AG04450 (cell line): ENCODE results near the gene SLC18A2. TPM values are rescaled to one million over a fixed set of nuclear protein-coding genes. Genes with fewer than 3 reads are reported as not detected.

Experiments
- CTCF ChIA-PET: fragments of 300-600, 350-600 bp; formaldehyde crosslinking; extraction: SDS; loops from one replicate; lab custom pipeline; 2022; ENCODE audit warnings: antibody characterized with exemption, inconsistent platforms; lab: Charles Lee
- POLR2A ChIA-PET: fragments of 350-600 bp; formaldehyde crosslinking; extraction: SDS; loops from one replicate; lab custom pipeline; 2021; ENCODE audit warnings: antibody characterized with exemption, inconsistent platforms; lab: Yijun Ruan, JAX
- DNase-seq: peaks from one replicate; pipeline ENCODE4 v3.0.0-alpha.2; 2011; ENCODE audit warnings: low read depth, low spot score
- H3K27ac ChIP-seq: one replicate; pipeline ENCODE4 v1.5.1; 2012; ENCODE audit warnings: low read depth, low read length, control low read depth
- H3K27me3 ChIP-seq: one replicate; pipeline ENCODE4 v1.6.0; 2012; ENCODE audit warnings: low read length; ENCODE audit not compliant: control insufficient read depth, insufficient read depth
- H3K4me3 ChIP-seq: 2 replicates; pipeline ENCODE4 v1.5.1; 2011; ENCODE audit warnings: mild to moderate bottlenecking, low read depth, low read length, control low read depth
- H3K9me3 ChIP-seq: 2 replicates; pipeline ENCODE4 v1.5.1; 2012; ENCODE audit warnings: low read length; ENCODE audit not compliant: control insufficient read depth, insufficient read depth
- CTCF ChIP-seq: IDR thresholded peaks from 2 replicates; pipeline ENCODE4 v1.5.1; 2011; ENCODE audit warnings: low read depth, low read length, control low read depth, inconsistent platforms
- polyA plus RNA-seq: library from polyadenylated mRNA; depleted of rRNA; stranded (reverse); fragments of >200 nt; gene quantifications from 2 replicates; pipeline ENCODE4 v1.2.3, GENCODE V29; 2011

SLC18A2 gene
- polyA plus RNA-seq, 1 experiment = 0.01 TPM

DNA sequence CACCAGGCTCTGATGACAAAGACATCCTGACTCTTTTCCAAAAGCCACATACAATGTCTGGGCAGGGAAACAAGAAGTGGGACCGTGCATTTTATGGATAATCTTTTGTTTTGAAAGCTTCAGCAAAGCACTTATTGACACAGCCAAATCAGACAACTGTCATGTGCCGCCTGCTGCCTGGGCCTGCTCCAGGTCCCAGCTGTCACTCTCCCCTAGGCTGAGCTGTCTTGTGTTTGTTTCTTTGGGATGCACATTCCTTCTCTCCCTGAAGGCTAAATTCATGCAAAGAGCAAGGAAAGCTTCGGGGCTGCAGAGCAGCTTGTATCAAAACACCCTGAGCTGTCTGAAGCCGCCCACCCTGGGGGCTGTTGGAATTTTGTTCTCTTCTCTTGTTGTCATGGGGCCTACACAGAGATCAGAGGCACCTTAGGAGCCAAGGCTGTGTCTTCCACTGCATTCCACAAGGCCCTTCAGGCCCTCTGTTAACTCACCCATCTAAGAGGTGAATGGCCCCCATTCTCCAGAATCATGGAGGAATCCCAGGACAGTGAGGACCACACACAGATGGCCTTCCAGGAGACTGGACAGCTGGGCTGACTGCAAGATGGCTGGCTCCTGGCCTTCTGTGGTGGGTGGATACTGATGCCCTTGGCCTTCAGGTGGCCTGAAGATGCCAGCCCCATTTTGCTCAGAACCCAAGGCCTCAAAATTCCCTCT lies 17.8 kb upstream of the SLC18A2 start:
- Histone ChIP-seq H3K4me3 (no peak overlapping the region), H3K27me3 (no peaks in the 10 kb centered on the region), H3K9me3 (no peaks in the 10 kb centered on the region), H3K27ac (no peak overlapping the region)
- ChIA-PET POLR2A (no interaction called here), CTCF (interaction anchor here (3.7 kb wide), 1 partner anchor 97 kb away, joined by 16 read pairs; no protein-coding TSS in a partner anchor)
- DNase-seq = no peak
- TF ChIP-seq CTCF = no peak

GRCh38 chr10:117223693-117224430 lies 17.1 kb upstream of the SLC18A2 start:
- CTCF ChIA-PET = interaction anchor here (0.7 to 3.7 kb wide), 2 partner anchors 7 to 96 kb away, joined by 6 to 16 read pairs; no protein-coding TSS in a partner anchor

GRCh38 chr10:117224881-117225280 lies 16.0 kb upstream of the SLC18A2 start:
- no peak for DNase-seq
- H3K27me3 ChIP-seq = no peaks in the 10 kb centered on the region
- ChIA-PET POLR2A (no interaction called here), CTCF (interaction anchor here (0.7 to 3.3 kb wide), 3 partner anchors 8 to 94 kb away, joined by 6 to 19 read pairs (median 19); no protein-coding TSS in a partner anchor)
- TF ChIP-seq CTCF = no peak
- H3K4me3 ChIP-seq = no peak overlapping the region
- no peak overlapping the region for H3K27ac ChIP-seq
- H3K9me3 ChIP-seq = no peaks in the 10 kb centered on the region

More at GRCh38 chr10:117223693-117224430, 17.1 kb upstream of the SLC18A2 start:
- POLR2A ChIA-PET = no interaction called here
- Histone ChIP-seq H3K4me3 (no peak overlapping the region), H3K9me3 (no peaks in the 10 kb centered on the region), H3K27me3 (no peaks in the 10 kb centered on the region), H3K27ac (no peak overlapping the region)
- no peak for TF ChIP-seq CTCF
- no peak for DNase-seq

- DNase-seq = no peak
- CTCF ChIA-PET = interaction anchor here (0.6 to 3.3 kb wide), 6 partner anchors 10 to 544 kb away, joined by 3 to 19 read pairs (median 4); no protein-coding TSS in a partner anchor
- no peak overlapping the region for H3K27ac ChIP-seq
- no peak overlapping the region for H3K4me3 ChIP-seq
- TF ChIP-seq CTCF = peak; percentile 49
- H3K27me3 ChIP-seq = no peaks in the 10 kb centered on the region
- POLR2A ChIA-PET = no interaction called here
- no peaks in the 10 kb centered on the region for H3K9me3 ChIP-seq
Measured at GRCh38 chr10:117226813-117227451, 14.0 kb upstream of the SLC18A2 start.
